ENCODE results near the gene KIF22. TPM values are rescaled to one million over a fixed set of nuclear protein-coding genes. Genes with fewer than 3 reads are reported as not detected.

Gene KIF22
- total RNA-seq, 1 donor from 2014 or later: 14.3 TPM

- peaks cover 6% of the 10 kb centered on the region for H4K20me1 ChIP-seq (ENCODE audit: insufficient read depth, low read length)
- peaks cover 40% of the 10 kb centered on the region for H3K4me1 ChIP-seq (ENCODE audit: insufficient read depth, low read length)
- H3K9ac ChIP-seq (ENCODE audit: low read length): no peak overlapping the region
- H3K4me3 ChIP-seq (ENCODE audit: insufficient read depth, low read depth, low read length): no peak overlapping the region
- FAIRE-seq (no peak), DNase-seq (ENCODE audit: low read depth) (no peak)
- H3K36me3 ChIP-seq (ENCODE audit: insufficient read depth, low read length): peaks cover 4% of the 10 kb centered on the region
- H2AFZ ChIP-seq (ENCODE audit: low read depth, low read length): no peak overlapping the region
- TF ChIP-seq CTCF (IDR thresholded peaks at IDR 0.05; ENCODE audit: insufficient read depth, low read depth, low read length) (no peak), EZH2 (IDR thresholded peaks at IDR 0.05; ENCODE audit: insufficient read depth, low read length) (no peak)
- Mint-ChIP-seq H3K4me1 (ENCODE audit: low read depth, unreplicated experiment) (peaks cover 30% of the 10 kb centered on the region), H3K9me3 (ENCODE audit: unreplicated experiment) (no peaks in the 10 kb centered on the region), H3K36me3 (ENCODE audit: low read depth, unreplicated experiment) (peaks cover 8% of the 10 kb centered on the region), H3K27me3 (ENCODE audit: low read depth, unreplicated experiment) (no peaks in the 10 kb centered on the region), H3K4me3 (ENCODE audit: unreplicated experiment) (peak overlapping the region; percentile 89), H3K27ac (ENCODE audit: unreplicated experiment) (peak overlapping the region; percentile 28)
- H3K4me2 ChIP-seq (ENCODE audit: low read length): peak overlapping the region; percentile 34
- H3K27ac ChIP-seq (ENCODE audit: low read depth, low read length): no peak overlapping the region
- no peaks in the 10 kb centered on the region for H3K9me3 ChIP-seq (ENCODE audit: insufficient read depth, low read depth, low read length)
- no peaks in the 10 kb centered on the region for H3K27me3 ChIP-seq (ENCODE audit: insufficient read depth, low read length)
- H3K79me2 ChIP-seq (ENCODE audit: insufficient read depth, low read length): peaks cover 71% of the 10 kb centered on the region
These were observed 27.5 kb downstream of the KIF22 start for GRCh38 chr16:29818082-29818481.

GRCh38 chr16:29819506-29819905 is 29.0 kb downstream of the KIF22 start:
- Mint-ChIP-seq H3K36me3 (ENCODE audit: low read depth, unreplicated experiment) (peaks cover 8% of the 10 kb centered on the region), H3K4me3 (ENCODE audit: unreplicated experiment) (peak overlapping the region; percentile 87), H3K9me3 (ENCODE audit: unreplicated experiment) (no peaks in the 10 kb centered on the region), H3K27me3 (ENCODE audit: low read depth, unreplicated experiment) (no peaks in the 10 kb centered on the region), H3K27ac (ENCODE audit: unreplicated experiment) (no peak overlapping the region), H3K4me1 (ENCODE audit: low read depth, unreplicated experiment) (peaks cover 26% of the 10 kb centered on the region)
- peak overlapping the region; percentile 92 for H3K4me2 ChIP-seq (ENCODE audit: low read length)
- H2AFZ ChIP-seq (ENCODE audit: low read depth, low read length): no peak overlapping the region
- no peaks in the 10 kb centered on the region for H3K27me3 ChIP-seq (ENCODE audit: insufficient read depth, low read length)
- H3K4me1 ChIP-seq (ENCODE audit: insufficient read depth, low read length): peaks cover 52% of the 10 kb centered on the region
- peaks cover 82% of the 10 kb centered on the region for H3K79me2 ChIP-seq (ENCODE audit: insufficient read depth, low read length)
- H3K36me3 ChIP-seq (ENCODE audit: insufficient read depth, low read length): peaks cover 4% of the 10 kb centered on the region
- FAIRE-seq: no peak
- TF ChIP-seq CTCF (IDR thresholded peaks at IDR 0.05; ENCODE audit: insufficient read depth, low read depth, low read length) (no peak), EZH2 (IDR thresholded peaks at IDR 0.05; ENCODE audit: insufficient read depth, low read length) (no peak)
- DNase-seq (ENCODE audit: low read depth): no peak
- peaks cover 9% of the 10 kb centered on the region for H4K20me1 ChIP-seq (ENCODE audit: insufficient read depth, low read length)
- no peak overlapping the region for H3K27ac ChIP-seq (ENCODE audit: low read depth, low read length)
- H3K4me3 ChIP-seq (ENCODE audit: insufficient read depth, low read depth, low read length): peak overlapping the region; percentile 85
- H3K9ac ChIP-seq (ENCODE audit: low read length): peak overlapping the region; percentile 79
- H3K9me3 ChIP-seq (ENCODE audit: insufficient read depth, low read depth, low read length): no peaks in the 10 kb centered on the region

GRCh38 chr16:29820271-29820701 is 29.7 kb downstream of the KIF22 start, which contains the start of gene MVP:
Gene MVP (plus strand): TSS chr16:29820462. CDS start chr16:29830550, 10,088 bp downstream.
- H3K4me3 Mint-ChIP-seq (ENCODE audit: unreplicated experiment): peak within 1 kb of the TSS; percentile 87
- H3K36me3 Mint-ChIP-seq (ENCODE audit: low read depth, unreplicated experiment): peaks cover 8% of the 10 kb centered on the region
- H3K4me3 ChIP-seq (ENCODE audit: insufficient read depth, low read depth, low read length): peak within 1 kb of the TSS; percentile 85
- no peaks in the 10 kb centered on the region for H3K27me3 ChIP-seq (ENCODE audit: insufficient read depth, low read length)
- peak within 1 kb of the TSS; percentile 86 for H3K27ac ChIP-seq (ENCODE audit: low read depth, low read length)
- H3K4me1 ChIP-seq (ENCODE audit: insufficient read depth, low read length): peaks cover 56% of the 10 kb centered on the region
- no peaks in the 10 kb centered on the region for H3K9me3 Mint-ChIP-seq (ENCODE audit: unreplicated experiment)
- peaks cover 31% of the 10 kb centered on the region for H3K4me1 Mint-ChIP-seq (ENCODE audit: low read depth, unreplicated experiment)
- FAIRE-seq (no peak), DNase-seq (ENCODE audit: low read depth) (no peak)
- no peaks in the 10 kb centered on the region for H3K9me3 ChIP-seq (ENCODE audit: insufficient read depth, low read depth, low read length)
- H4K20me1 ChIP-seq (ENCODE audit: insufficient read depth, low read length): peaks cover 15% of the 10 kb centered on the region
- H3K9ac ChIP-seq (ENCODE audit: low read length): peak within 1 kb of the TSS; percentile 79
- peaks cover 4% of the 10 kb centered on the region for H3K36me3 ChIP-seq (ENCODE audit: insufficient read depth, low read length)
- H2AFZ ChIP-seq (ENCODE audit: low read depth, low read length): no peak within 1 kb of the TSS
- H3K79me2 ChIP-seq (ENCODE audit: insufficient read depth, low read length): peaks cover 88% of the 10 kb centered on the region
- H3K27me3 Mint-ChIP-seq (ENCODE audit: low read depth, unreplicated experiment): no peaks in the 10 kb centered on the region
- TF ChIP-seq EZH2 (IDR thresholded peaks at IDR 0.05; ENCODE audit: insufficient read depth, low read length) (no peak), CTCF (IDR thresholded peaks at IDR 0.05; ENCODE audit: insufficient read depth, low read depth, low read length) (no peak)
- H3K4me2 ChIP-seq (ENCODE audit: low read length): peak within 1 kb of the TSS; percentile 92
- H3K27ac Mint-ChIP-seq (ENCODE audit: unreplicated experiment): peak within 1 kb of the TSS; percentile 15

Data from astrocyte (in vitro differentiated cells and primary cell).